ENCODE results near the gene APP. TPM values are rescaled to one million over a fixed set of nuclear protein-coding genes. Genes with fewer than 3 reads are reported as not detected.
A peak's percentile ranks its signal among the peaks of the same experiment; 100 is the strongest.

APP gene
- total RNA-seq, 1 experiment from 2014 or later, result 472 TPM

DNA sequence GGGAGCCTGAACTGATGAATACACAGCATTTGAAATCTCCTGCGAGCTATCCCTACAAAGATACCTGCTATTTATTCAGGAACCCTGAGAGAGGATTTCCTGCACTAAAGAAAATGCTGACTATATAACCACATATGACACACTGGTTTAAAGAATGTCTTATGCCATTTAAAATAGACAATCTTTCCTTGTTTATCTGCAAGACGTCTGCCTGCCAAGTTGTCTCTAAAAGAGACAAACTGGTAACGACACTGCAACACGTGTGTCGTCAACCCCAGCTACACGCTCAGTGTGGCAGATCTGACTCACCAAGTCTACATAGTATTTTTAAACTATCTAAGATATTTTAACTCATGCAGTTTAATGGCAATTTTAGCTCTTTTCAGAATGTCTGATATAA is 42.7 kb downstream of the APP start:
- H3K4me3 Mint-ChIP-seq (ENCODE audit: unreplicated experiment), result peak overlapping the region; percentile 66
- DNase-seq (ENCODE audit: unreplicated experiment), result peak; percentile 59
- BruUV-seq (replicated peaks), result no TSS peak
- H3K9me3 Mint-ChIP-seq (ENCODE audit: unreplicated experiment), result no peaks in the 10 kb centered on the region
- no peak for TF ChIP-seq CTCF (IDR thresholded peaks at IDR 0.05; ENCODE audit: unreplicated experiment)
- H3K27ac Mint-ChIP-seq (ENCODE audit: low read depth, unreplicated experiment), result peak overlapping the region; percentile 80
- peaks cover 11% of the 10 kb centered on the region for H3K36me3 Mint-ChIP-seq (ENCODE audit: insufficient read depth, unreplicated experiment)
- ChIA-PET POLR2A (interaction anchor here (0.7 to 10.6 kb wide), 11 partner anchors 9 to 460 kb away, joined by 3 to 260 read pairs (median 4); partner anchors contain the start of gene APP), CTCF (interaction anchor here (1.2 to 2.2 kb wide), 3 partner anchors 15 to 41 kb away, joined by 3 to 9 read pairs (median 4); no protein-coding TSS in a partner anchor)
- no peaks in the 10 kb centered on the region for H3K27me3 Mint-ChIP-seq (ENCODE audit: insufficient read depth, unreplicated experiment)
- intact Hi-C loops (cut with micrococcal nuclease), result no loop called here
- H3K4me1 Mint-ChIP-seq (ENCODE audit: insufficient read depth, unreplicated experiment), result peaks cover 50% of the 10 kb centered on the region

DNA sequence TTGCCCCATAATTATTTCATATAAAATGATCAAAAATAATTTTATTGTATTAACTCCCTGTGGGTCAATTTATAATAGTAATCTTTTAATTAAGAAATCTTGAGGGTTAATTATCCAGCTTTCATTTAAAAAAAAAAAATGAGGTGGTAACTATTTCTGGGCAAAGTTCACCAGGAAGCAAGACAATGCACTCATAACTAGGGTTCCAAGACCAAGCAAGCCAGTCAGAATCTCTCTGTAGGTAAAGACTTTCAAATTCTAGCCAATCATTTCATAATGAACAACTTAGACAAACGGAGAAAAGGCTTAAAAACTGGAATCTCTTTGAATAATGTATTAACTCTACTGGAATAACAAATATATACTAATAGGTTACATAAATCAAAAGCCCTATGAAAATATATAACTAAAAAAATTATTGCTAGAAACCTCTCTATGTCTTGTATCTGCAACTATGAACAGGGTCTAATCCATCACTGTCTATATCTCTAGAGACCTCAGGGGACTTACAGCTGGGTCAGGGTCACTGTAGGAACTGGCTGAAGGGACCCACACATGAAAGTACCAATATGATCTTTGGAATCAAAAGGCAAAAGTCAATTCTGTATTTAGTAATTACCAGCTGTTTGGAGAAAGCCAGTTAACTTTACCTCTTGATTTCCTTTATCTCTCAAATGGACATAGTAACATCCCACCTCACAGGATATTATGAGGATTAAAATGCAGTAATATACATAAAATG is 43.3 kb downstream of the APP start:
- H3K4me1 Mint-ChIP-seq (ENCODE audit: insufficient read depth, unreplicated experiment), result peaks cover 51% of the 10 kb centered on the region

GRCh38 chr21:26126168-26126553 is 44.4 kb downstream of the APP start:
- POLR2A ChIA-PET, result interaction anchor here (0.9 to 10.6 kb wide), 2 partner anchors 40 to 171 kb away, joined by 3 to 260 read pairs; partner anchors contain the start of gene APP
- Mint-ChIP-seq H3K4me1 (ENCODE audit: insufficient read depth, unreplicated experiment) (peaks cover 56% of the 10 kb centered on the region), H3K27ac (ENCODE audit: low read depth, unreplicated experiment) (no peak overlapping the region), H3K36me3 (ENCODE audit: insufficient read depth, unreplicated experiment) (peaks cover 11% of the 10 kb centered on the region), H3K4me3 (ENCODE audit: unreplicated experiment) (no peak overlapping the region), H3K27me3 (ENCODE audit: insufficient read depth, unreplicated experiment) (no peaks in the 10 kb centered on the region), H3K9me3 (ENCODE audit: unreplicated experiment) (no peaks in the 10 kb centered on the region)
- no peak for TF ChIP-seq CTCF (IDR thresholded peaks at IDR 0.05; ENCODE audit: unreplicated experiment)
- no peak for DNase-seq (ENCODE audit: unreplicated experiment)
- no TSS peak for BruUV-seq (replicated peaks)
- CTCF ChIA-PET, result interaction anchor here (0.6 to 1.1 kb wide), 3 partner anchors 11 to 43 kb away, joined by 3 read pairs; no protein-coding TSS in a partner anchor
- intact Hi-C loops (cut with micrococcal nuclease), result no loop called here

More for the DNA sequence above, 43.3 kb downstream of the APP start:
- DNase-seq (ENCODE audit: unreplicated experiment), result no peak
- peaks cover 11% of the 10 kb centered on the region for H3K36me3 Mint-ChIP-seq (ENCODE audit: insufficient read depth, unreplicated experiment)
- no TSS peak for BruUV-seq (replicated peaks)
- CTCF ChIA-PET, result interaction anchor here (0.5 to 2.2 kb wide), 7 partner anchors 14 to 594 kb away, joined by 3 to 9 read pairs (median 3); no protein-coding TSS in a partner anchor
- intact Hi-C loops (cut with micrococcal nuclease), result no loop called here
- no peaks in the 10 kb centered on the region for H3K9me3 Mint-ChIP-seq (ENCODE audit: unreplicated experiment)
- POLR2A ChIA-PET, result interaction anchor here (0.6 to 10.6 kb wide), 14 partner anchors 9 to 753 kb away, joined by 3 to 260 read pairs (median 4); partner anchors contain the start of gene APP
- H3K4me3 Mint-ChIP-seq (ENCODE audit: unreplicated experiment), result peak overlapping the region; percentile 66
- H3K27me3 Mint-ChIP-seq (ENCODE audit: insufficient read depth, unreplicated experiment), result no peaks in the 10 kb centered on the region
- peak overlapping the region; percentile 80 for H3K27ac Mint-ChIP-seq (ENCODE audit: low read depth, unreplicated experiment)
- TF ChIP-seq CTCF (IDR thresholded peaks at IDR 0.05; ENCODE audit: unreplicated experiment), result no peak

DNA sequence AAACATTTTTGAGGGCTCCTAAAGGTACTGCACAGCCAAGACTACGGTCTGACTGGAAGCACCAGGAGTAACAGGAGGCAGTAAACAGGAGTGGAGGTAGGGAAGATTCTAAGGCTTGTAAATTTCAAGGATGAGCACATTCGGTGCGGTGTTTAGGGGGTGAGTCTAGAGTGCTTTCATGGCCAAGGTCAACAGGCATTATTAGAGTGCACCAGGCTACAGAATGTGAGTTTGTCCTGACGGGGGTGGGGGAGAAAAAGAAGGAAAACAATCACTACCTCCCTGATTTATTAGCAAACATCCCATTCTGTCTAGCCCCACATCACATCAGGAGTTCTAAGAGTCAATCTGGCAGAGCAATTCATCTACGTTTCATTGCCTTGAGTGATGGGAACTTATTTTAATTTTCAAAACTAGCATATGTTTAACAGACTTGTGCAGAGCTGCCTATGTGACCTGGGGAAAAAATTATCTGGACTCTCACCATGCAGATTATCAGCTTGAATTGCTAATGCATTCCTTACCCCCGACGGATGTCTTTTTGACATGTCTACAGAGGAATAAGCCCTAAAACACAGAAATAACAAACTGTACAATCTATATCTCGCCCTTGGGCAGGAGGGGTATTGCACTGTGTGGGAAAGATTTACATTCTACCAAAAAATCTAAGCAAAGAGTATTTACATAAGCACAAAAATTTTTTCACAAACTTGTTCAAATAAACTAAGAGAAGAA is 45.0 kb downstream of the APP start:
- H3K4me3 Mint-ChIP-seq (ENCODE audit: unreplicated experiment), result no peak overlapping the region
- H3K27ac Mint-ChIP-seq (ENCODE audit: low read depth, unreplicated experiment), result peak overlapping the region; percentile 84
- peaks cover 61% of the 10 kb centered on the region for H3K4me1 Mint-ChIP-seq (ENCODE audit: insufficient read depth, unreplicated experiment)
- H3K9me3 Mint-ChIP-seq (ENCODE audit: unreplicated experiment), result no peaks in the 10 kb centered on the region
- no TSS peak for BruUV-seq (replicated peaks)
- DNase-seq (ENCODE audit: unreplicated experiment), result no peak
- no peaks in the 10 kb centered on the region for H3K27me3 Mint-ChIP-seq (ENCODE audit: insufficient read depth, unreplicated experiment)
- CTCF ChIA-PET, result interaction anchor here (0.6 to 1.9 kb wide), 5 partner anchors 11 to 45 kb away, joined by 3 to 6 read pairs (median 3); partner anchors contain the start of gene APP
- POLR2A ChIA-PET, result interaction anchor here (0.6 to 10.6 kb wide), 12 partner anchors 14 to 390 kb away, joined by 3 to 260 read pairs (median 3); partner anchors contain the start of gene APP
- intact Hi-C loops (cut with micrococcal nuclease), result no loop called here
- TF ChIP-seq CTCF (IDR thresholded peaks at IDR 0.05; ENCODE audit: unreplicated experiment), result no peak
- peaks cover 11% of the 10 kb centered on the region for H3K36me3 Mint-ChIP-seq (ENCODE audit: insufficient read depth, unreplicated experiment)
